Thoracic aorta (tissue), 2 donors: ENCODE data around the gene GALNT13. TPM values are rescaled to one million over a fixed set of nuclear protein-coding genes. Genes with fewer than 3 reads are reported as not detected.
"Not testable (repeated sequence)": the region's sequence is repeated elsewhere in the genome, so short reads cannot be mapped to it uniquely, and the experiment has no call there.

Experiments
- ATAC-seq: fragments of 150-250 bp; one replicate; pipeline ENCODE4 v1.8.0; 2017; ENCODE audit warnings: low read depth; ENCODE audit not compliant: insufficient number of reproducible peaks, low FRiP score
- DNase-seq: peaks from one replicate; pipeline ENCODE4 v3.0.0-alpha.2; 2020; ENCODE audit warnings: low spot score
- H3K27ac ChIP-seq, 2 donors: fragments of 200-600 bp; sonication (generic); 1 replicate in 1 of 2; 2 replicates in 1 of 2; pipeline ENCODE4 v1.5.1; 2016; ENCODE audit warnings: mild to moderate bottlenecking in 2 of 2, moderate library complexity in 2 of 2
- H3K27me3 ChIP-seq: fragments of 200-600 bp; sonication (generic); replicated peaks from 2 replicates; pipeline ENCODE4 v1.6.0; 2016; ENCODE audit warnings: mild to moderate bottlenecking; ENCODE audit not compliant: insufficient read depth
- H3K36me3 ChIP-seq: fragments of 200-600 bp; sonication (generic); one replicate; pipeline ENCODE4 v1.5.1; 2016
- H3K4me1 ChIP-seq, 2 donors: fragments of 200-600 bp; sonication (generic); 1 replicate in 1 of 2; 2 replicates in 1 of 2; pipeline versions ENCODE4 v1.5.1 to v1.6.0; 2016; ENCODE audit warnings: low read depth in 2 of 2, mild to moderate bottlenecking in 1 of 2; ENCODE audit not compliant: control insufficient read depth in 1 of 2
- H3K4me3 ChIP-seq: fragments of 200-600 bp; sonication (generic); 2 replicates; pipeline ENCODE4 v1.5.1; 2016; ENCODE audit warnings: mild to moderate bottlenecking
- H3K9me3 ChIP-seq: fragments of 200-600 bp; sonication (generic); 2 replicates; pipeline ENCODE4 v1.5.1; 2016
- total RNA-seq, 2 donors: library from RNA; depleted of rRNA; stranded (reverse); fragments of >200 nt; gene quantifications; one replicate each; pipeline versions ENCODE4 v1.1.0 to v1.2.3, GENCODE V29; 2016
- TF ChIP-seq, protein P1 (sequence below): fragments of 200-600 bp; sonication (generic); IDR thresholded peaks from one replicate; pipeline ENCODE4 v1.5.1; 2019; ENCODE audit warnings: antibody characterized with exemption

The GALNT13 gene
- total RNA-seq, 2 donors from 2014 or later: 2.5 to 30.1 TPM

DNA sequence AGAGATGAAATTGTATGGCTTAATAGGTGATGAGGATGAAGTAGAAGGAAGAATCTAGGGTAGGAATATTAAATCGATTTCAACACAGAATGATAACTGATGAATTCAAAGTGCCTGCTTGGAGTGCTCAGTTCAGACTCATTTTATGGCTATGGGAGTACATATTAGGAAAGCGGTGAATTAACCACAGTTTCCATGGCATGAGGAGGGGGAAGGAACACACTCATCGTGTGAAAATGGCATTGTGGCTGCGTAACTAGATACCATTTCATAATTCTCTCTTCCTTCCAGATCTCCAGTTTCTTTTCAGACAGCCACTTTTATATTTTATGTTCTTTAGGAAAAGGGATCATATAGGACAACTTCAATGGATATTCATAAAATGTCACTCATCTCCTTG, 594.5 kb downstream of the GALNT13 start:
- Histone ChIP-seq H3K36me3 (no peaks in the 10 kb centered on the region), H3K4me1 (no peaks in the 10 kb centered on the region), H3K9me3 (no peaks in the 10 kb centered on the region), H3K4me3 (no peak overlapping the region), H3K27ac (no peak overlapping the region), H3K27me3 (no peaks in the 10 kb centered on the region)
- TF ChIP-seq, protein P1, sequence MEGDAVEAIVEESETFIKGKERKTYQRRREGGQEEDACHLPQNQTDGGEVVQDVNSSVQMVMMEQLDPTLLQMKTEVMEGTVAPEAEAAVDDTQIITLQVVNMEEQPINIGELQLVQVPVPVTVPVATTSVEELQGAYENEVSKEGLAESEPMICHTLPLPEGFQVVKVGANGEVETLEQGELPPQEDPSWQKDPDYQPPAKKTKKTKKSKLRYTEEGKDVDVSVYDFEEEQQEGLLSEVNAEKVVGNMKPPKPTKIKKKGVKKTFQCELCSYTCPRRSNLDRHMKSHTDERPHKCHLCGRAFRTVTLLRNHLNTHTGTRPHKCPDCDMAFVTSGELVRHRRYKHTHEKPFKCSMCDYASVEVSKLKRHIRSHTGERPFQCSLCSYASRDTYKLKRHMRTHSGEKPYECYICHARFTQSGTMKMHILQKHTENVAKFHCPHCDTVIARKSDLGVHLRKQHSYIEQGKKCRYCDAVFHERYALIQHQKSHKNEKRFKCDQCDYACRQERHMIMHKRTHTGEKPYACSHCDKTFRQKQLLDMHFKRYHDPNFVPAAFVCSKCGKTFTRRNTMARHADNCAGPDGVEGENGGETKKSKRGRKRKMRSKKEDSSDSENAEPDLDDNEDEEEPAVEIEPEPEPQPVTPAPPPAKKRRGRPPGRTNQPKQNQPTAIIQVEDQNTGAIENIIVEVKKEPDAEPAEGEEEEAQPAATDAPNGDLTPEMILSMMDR: no peak
- ATAC-seq (no peak), DNase-seq (no peak)

DNA sequence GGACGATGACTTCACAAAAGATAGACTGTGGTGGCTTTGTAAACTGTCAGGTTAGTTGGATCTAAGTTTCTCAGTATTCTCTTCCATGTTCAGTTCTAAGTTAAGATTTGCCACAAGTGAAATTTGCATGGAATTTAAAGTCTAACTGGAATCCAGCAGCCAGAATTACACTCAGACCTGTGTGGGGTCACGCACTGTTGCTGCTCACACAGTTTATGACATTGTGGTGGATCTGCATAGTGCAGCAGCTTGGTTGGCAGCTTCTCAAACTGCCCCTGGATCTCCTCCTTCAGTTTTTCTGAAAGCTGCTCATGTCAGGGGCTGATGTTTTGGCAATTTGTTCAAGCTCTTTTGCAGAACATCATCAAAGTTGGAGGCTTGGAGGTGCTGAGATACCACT, 598.7 kb downstream of the GALNT13 start:
- ATAC-seq: no peak
- Histone ChIP-seq H3K9me3 (no peaks in the 10 kb centered on the region), H3K36me3 (no peaks in the 10 kb centered on the region), H3K27ac (no peak overlapping the region), H3K27me3 (no peaks in the 10 kb centered on the region), H3K4me3 (no peak overlapping the region), H3K4me1 (no peaks in the 10 kb centered on the region)
- TF ChIP-seq, protein P1: no peak
- no peak for DNase-seq

DNA sequence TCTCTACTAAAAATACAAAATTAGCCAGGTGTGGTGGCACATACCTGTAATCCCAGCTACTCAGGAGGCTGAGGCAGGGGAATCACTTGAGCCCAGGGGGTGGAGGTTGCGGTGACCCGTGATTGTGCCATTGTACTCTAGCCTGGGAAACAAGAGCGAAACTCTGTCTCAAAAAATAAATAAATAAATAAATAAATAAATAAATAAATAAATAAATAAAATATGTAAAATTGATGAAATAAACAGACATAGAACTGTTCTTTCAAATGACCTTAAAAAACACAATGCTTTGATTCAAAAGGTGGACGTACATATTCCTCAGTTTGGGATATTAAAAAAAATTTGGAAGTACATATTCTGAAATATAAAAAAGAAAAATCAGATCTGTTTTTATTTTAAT, 599.8 kb downstream of the GALNT13 start:
- H3K27ac ChIP-seq, ATAC-seq, H3K27me3 ChIP-seq, H3K36me3 ChIP-seq, H3K4me3 ChIP-seq, H3K9me3 ChIP-seq, DNase-seq, H3K4me1 ChIP-seq: not testable (repeated sequence)

DNA sequence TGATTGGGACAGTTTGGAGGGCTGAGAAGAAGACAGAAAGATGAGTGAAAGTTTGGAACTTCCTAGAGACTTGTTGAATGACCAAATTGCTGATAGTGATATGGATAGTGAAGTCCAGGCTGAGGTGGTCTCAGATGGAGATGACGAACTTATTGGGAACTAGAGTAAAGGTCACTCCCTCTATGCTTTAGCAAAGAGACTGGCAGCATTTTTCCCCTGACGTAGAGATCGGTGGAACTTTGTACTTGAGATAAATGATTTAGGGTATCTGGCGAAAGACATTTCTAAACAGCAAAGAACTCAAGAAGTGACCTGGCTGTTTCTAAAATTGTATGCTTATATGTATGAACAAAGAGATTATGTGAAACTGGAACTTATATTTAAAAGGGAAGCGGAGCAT, 605.6 kb downstream of the GALNT13 start:
- Histone ChIP-seq H3K27me3 (no peaks in the 10 kb centered on the region), H3K4me1 (no peaks in the 10 kb centered on the region), H3K4me3 (no peak overlapping the region), H3K9me3 (no peaks in the 10 kb centered on the region), H3K27ac (no peak overlapping the region), H3K36me3 (no peaks in the 10 kb centered on the region)
- DNase-seq (no peak), ATAC-seq (no peak)
- TF ChIP-seq, protein P1: no peak

DNA sequence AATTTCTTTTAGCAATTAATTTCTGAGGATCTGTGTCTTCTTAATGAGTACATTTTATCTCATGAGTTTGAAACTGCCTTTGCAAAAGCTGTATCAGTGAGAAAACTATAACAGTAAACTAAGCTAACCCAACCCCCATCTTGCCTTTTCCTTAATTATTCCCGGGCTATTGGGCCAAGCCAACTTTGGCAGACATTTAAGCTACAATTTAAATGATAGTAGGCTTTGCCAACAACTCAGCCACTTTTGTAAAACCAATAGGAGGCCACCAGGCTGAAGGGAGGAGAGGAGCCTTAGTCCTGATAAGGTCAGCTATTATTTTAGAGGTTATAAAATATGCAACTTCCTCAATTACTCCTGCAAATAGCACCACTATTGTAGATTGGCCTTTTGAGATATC, 608.8 kb downstream of the GALNT13 start:
- Histone ChIP-seq H3K4me3 (no peak overlapping the region), H3K27me3 (no peaks in the 10 kb centered on the region), H3K4me1 (no peaks in the 10 kb centered on the region), H3K36me3 (no peaks in the 10 kb centered on the region), H3K27ac (no peak overlapping the region), H3K9me3 (no peaks in the 10 kb centered on the region)
- DNase-seq: no peak
- TF ChIP-seq, protein P1: no peak
- no peak for ATAC-seq

DNA sequence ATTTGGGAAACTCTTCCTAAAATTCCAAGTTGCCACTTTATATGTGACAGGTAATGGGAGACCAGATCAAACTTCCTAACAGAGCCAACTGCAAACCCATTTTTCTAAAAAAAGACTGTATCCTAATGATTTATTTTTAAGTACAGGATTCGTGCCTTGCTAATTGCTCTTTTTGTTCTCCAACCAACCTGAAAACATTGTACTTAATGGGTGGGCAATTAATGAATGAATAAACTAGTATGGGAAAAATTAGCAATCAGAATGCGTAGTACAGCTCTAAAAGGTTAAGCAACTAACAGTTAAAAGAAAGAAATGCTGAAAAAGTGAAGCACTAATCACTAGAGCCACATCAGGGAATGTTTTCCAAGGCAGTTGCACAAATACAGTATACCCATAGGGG, 609.6 kb downstream of the GALNT13 start:
- Histone ChIP-seq H3K4me3 (no peak overlapping the region), H3K27me3 (no peaks in the 10 kb centered on the region), H3K27ac (no peak overlapping the region), H3K36me3 (no peaks in the 10 kb centered on the region), H3K9me3 (no peaks in the 10 kb centered on the region), H3K4me1 (peaks cover 2% of the 10 kb centered on the region in 2 donors)
- TF ChIP-seq, protein P1: no peak
- DNase-seq: no peak
- no peak for ATAC-seq
